ENCODE data around the gene COL25A1.
"Not testable (repeated sequence)": the region's sequence is repeated elsewhere in the genome, so short reads cannot be mapped to it uniquely, and the experiment has no call there.

Gene COL25A1

DNA sequence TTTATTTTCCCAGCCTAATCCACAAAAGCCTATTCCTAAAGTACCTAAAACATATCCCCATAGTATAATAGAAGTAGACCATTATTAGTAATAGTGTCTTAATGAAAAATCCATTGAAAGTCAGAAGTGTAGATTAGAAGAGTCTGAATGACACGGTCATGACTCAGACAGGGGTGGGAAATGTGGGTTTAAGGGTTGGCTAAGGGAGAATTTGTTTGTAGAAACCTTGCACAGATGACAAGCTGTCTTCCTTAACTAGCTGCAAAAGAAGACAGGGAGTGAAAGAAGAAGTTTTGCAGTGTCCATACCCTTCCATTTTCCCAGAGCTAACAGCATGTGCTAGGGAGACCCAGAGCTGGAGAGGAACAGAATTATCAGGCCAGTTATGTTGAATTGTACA lies 296.9 kb downstream of the COL25A1 start:
- no peak for DNase-seq

DNA sequence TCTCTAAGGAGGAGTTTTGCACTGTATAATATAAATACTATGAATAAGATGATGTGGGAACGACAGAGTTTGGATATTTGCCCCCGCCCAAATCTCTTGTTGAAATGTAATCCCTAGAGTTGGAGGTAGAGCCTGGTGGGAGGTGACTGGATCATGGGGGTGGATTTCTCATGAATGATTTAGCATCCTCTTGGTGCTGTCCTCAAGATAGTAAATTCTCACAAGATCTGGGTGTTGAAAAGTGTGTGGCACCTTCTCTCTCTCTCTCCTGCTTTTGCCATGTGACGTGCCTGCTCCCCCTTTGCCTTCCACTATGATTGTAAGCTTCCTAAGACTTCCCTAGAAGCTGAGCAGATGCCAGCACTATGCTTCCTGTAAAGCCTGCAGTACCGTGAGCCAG lies 298.0 kb downstream of the COL25A1 start:
- no peak for DNase-seq

DNA sequence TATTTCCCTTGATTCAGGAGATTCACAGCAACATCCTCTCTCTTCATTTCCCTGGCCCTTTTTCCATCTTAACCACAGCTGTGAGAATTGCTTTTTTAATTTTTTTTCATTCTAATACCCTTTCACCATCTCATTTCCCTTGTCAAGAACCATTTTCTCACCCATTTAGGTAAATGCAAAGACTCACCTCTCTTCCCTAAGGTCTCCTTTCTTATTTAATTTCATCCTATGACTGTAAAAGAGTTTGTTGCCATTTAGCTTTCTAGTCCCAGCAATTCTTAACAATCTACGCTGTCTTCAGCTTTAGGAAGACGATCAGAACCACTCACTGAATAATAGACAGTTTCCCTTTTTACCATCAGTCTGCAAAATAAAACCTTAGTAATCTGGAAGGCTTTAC lies 298.5 kb downstream of the COL25A1 start:
- DNase-seq = no peak

DNA sequence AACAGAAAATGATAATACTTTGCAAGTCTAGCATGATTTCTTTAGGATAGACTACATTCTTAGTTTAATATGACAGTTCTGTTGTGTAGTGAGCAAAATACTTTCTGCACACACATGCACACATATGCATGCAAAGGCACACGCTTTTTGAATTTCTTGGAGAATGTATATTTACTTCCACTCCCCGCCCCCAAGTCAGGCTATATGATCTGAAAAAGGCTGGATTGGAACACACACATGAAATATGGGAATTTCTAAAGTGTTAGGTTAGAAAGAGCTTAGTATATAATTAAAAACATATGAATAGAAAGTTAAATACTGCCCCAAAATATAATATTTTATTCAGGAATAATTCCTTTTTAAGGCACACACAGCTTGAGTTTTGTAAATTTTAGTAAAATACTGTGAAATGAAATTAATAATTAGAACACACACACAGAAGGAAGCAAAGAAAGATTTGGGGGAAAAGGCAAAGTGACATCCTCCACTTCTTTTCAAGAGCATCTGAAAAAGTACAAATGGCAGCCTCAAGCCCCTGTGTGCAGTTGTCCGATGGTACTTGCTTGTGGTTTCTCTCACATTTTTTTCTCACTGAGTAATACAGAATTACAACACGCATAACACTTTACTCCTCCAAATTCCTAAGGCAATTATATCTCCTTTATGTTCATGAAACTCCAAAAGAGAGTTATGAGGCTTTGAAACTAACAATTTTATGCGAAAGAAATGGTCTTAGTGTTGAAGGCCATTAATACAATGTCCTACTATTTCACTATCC lies 310.7 kb downstream of the COL25A1 start:
- DNase-seq = no peak

DNA sequence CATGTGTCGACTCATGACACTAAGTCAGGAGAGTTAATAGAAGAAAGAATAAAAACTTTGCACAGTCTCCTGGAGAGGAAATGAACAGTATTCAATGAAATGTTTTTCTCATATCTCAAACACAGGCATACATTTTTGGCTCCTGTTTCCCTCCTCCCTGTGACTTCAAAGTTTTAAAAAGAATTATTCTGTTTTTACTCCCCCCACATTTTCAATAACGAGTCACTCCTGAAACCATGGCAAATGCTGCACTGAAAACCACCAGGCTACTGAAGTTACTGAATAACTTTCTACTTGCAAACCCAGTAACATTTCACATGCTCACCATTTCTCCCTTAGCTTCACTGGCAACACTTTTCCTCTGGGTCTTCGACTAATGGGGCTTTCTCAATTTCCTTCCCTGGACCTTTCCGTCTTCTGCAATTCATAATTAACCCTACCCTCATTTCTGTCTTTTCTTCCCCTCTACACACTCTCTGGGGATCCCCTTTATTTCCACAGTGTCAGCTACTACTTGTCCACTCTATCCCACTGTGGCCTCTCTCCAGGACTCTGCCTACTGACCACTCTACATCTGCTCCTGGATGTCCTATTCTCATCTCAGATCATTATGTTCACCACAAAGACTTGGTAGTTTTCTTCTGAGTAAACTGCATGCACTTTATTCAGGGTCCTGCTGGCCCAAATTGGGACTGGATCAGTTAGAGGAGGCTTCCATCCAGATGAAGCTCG lies 313.8 kb downstream of the COL25A1 start:
- DNase-seq = no peak

DNA sequence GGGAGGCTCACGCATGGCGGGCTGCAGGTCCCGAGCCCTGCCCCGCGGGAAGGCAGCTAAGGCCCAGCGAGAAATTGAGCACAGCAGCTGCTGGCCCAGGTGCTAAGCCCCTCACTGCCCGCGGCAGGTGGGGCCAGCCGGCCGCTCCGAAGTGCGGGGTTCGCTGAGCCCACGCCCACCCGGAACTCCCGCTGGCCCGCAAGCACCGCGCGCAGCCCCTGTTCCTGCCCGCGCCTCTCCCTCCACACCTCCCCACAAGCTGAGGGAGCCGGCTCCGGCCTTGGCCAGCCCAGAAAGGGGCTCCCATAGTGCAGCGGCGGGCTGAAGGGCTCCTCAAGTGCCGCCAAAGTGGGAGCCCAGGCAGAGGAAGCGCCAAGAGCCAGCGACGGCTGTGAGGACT lies 318.0 kb downstream of the COL25A1 start:
- not testable (repeated sequence) for DNase-seq

DNA sequence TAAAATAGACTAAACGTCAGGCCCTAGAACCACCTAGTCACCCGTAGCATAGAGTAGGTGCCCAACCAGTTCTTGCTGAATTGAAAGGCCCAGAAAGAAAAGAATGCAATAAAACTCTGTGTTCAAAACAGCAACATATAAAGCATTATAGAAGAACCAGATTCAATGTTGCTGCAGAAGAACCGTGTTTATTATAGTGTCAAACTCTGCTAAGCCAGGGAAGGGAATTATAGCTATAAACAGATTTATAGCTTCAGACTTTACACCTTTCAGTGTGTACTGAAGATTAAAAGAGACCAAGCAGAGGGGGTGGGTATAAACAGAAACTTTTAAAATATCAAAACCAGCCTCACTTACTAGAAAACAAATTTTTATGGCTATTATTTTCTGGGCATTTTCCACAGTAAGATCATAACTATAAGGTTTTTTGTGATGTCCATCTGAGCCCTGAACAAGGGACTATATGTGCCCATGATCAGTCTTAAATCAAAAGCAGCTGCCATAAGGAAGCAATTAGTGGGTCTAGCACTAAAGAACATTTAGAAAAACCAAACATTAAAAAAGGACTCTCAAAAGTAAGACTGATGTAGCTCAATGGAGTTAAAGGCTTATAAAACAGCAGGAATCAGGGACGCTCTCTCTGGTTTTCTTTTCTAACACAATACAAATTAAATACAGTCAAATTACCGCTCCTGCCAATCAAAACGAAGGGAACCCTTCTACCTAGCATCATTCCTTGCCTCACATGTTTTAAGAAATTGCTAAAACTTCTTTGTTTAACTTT lies 319.9 kb downstream of the COL25A1 start:
- no peak for DNase-seq

DNA sequence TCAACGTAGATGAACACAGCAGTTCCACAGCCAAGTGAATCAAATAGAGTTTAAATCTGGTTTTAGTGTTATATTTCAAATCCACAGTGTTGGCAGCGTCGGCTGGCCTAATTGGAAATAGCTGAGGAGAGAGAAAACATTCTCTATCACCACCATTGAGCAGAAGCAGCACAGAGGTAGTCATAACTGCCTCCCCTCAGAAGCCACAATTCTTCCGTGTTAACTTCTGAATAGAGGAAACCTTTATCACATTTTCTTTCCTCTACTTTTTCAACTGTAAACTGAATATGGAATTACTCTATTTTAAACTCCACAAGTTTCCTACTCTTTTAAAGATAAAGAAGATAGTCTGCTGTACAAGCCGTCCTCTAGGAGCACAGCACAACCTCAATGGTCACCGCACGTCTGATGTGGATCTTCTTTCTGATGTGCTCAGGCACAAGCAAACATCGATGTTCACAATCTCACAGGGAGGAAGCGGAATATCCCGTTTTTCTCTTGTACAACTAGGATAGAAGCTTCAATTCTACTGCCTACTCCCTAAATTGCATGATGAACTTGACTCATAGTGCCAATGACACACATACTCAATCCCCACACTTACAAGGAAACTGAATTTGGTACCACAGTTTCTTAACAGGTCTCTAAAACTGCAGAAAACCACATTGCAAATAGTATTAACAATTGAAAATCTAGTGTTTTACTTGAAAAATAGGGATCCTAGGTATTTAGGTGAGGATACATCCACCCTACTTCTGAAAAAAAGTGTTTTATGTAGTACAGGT lies 321.8 kb downstream of the COL25A1 start:
- no peak for DNase-seq

DNA sequence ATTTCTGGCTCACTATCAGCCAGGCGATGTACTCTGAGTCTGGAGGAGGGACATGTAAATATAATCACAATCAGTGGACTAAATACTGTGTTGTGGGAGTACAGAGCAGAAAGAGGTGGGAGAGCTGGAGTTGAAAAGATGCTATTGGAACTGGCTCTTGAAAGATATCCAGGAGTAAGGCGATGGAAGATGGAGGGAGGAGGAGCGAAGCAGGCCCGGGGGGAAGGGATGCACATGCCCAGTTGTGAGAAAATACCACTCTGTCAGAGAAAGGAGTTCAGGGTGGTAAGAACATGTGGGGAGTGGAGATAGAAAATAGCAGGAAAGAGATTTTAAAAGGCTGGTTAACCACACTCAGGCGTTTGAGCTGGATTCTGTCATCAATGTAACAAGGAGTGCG lies 322.7 kb downstream of the COL25A1 start:
- no peak for DNase-seq

DNA sequence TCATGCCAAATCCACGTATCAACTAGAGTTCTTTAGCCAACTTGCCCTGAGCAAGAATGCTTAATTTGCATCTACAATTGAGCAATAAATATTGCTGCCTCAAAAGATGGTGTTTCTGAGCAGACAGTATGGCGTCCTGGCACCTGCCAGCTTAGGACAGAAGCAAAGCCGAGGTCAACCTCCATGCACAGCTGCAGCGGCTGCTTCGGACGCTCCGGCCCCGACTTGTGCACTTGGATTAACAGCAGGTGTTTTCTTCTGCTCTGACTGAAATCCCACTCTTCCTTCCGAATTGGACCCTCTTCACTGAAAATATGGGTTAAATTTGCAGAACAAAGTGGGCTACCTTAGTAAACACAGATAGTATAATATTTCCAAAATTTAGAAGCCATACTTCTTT lies 324.4 kb downstream of the COL25A1 start:
- DNase-seq = no peak

DNA sequence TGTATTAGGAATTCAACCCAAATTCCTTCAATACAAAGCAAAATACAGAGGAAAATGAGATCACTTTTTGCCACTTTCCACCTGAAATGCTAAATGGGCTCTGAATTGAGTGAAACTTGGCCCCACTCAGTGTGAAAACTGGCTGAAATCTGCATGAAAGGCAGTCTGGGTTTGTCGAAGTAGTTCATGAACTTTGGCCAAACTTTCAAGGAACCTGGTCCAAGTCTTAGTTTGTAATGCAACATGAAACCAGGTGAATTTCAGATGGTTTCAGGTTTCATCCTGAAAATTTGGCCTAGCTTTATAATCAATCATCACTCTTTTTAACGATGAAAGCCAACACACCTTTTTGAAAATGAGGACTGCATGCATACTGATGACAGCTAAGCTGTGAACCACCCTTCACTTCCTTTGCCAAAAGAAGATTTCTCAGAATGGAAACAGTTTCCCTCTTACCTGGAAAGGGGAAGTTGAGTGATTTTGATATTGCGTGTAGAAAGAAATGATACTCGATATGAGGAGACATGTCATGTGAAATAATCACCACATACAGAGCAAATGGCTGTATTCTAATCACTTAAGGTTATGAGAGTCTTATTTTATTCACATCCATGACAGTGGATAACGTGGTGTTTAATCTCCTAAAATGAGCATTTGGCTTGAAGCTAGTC lies 329.7 kb downstream of the COL25A1 start:
- DNase-seq = no peak

DNA sequence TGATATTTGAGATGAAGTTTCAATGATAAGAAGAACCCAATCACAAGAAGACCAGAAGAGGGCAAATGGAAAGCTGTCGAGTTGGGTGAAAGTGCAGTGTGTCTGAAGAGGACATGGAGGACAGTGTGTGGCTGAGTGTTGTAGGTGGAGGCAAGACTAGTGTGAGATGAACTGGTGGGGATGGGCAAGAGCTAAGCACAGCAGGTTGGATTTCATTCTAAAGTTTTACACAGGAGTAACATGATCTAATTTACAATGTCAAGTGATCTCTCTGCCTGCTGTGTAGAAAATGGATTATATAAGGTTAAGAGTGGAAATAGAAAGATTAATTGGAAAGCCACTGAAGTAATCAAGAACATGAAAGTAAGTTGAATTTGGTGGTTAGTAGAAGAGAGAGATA lies 331.0 kb downstream of the COL25A1 start:
- no peak for DNase-seq

DNA sequence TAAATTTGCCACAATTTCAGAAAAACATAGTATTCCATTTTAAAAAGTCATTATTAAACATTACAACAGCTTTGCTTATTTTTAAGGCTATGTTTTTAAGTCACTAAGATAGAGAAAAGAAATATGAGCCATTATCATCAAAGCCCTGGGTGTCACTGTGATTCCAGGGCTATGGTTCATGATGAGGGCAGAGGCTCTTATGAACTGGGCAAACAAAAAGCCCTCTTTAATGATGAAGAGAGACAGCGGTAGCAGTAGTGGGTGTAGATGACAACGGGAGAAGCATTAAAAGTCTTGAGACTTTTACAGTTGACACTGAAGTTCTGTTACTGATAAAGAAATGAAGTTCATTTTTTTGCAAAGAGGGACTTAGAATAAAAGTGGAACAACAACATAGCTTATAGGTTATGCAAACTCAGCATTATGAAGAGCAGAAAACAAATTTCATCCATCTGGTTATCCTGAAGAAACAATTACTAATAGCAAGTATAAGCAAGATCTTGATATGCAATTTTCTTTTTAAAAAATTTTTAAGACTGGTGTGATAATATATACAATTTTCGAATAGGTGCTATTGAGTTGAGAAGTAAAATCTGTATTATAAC lies 336.9 kb downstream of the COL25A1 start:
- DNase-seq = no peak

DNA sequence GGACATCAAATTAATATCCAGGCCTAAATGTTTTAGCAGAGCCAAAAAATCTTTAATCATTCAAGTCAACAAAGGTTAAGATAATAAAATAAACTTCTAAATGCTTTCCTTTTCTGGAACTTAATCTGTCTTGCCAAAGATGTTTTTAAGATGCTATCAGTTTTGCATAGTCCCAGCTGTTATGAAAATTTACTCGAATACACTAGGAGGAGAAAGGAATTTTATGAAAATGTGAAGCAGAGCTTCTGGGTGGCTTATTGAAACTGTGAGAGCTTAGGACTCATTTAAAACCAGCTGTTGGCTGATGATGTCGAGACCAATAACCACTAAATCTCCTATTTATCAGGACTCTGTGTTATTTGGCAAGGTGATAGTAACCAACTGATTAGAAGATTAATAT lies 337.4 kb downstream of the COL25A1 start:
- no peak for DNase-seq

DNA sequence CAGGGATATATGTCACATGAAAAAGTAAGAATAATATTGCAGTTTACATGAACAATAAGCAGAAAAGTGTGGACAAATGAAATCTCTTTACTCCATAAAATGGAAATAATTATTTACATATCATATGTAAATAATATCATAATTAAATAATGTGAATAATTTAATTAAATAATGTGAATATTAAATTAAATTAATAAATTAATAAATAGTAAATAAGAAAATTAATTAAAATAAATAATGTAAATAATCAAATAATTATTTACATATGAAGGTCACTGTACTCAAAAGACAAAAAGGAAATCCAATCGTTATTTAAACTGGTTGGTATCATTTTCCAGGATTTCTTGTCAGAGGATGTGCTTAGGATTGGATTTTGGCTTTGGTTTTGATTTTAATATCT lies 338.5 kb downstream of the COL25A1 start:
- DNase-seq = no peak

DNA sequence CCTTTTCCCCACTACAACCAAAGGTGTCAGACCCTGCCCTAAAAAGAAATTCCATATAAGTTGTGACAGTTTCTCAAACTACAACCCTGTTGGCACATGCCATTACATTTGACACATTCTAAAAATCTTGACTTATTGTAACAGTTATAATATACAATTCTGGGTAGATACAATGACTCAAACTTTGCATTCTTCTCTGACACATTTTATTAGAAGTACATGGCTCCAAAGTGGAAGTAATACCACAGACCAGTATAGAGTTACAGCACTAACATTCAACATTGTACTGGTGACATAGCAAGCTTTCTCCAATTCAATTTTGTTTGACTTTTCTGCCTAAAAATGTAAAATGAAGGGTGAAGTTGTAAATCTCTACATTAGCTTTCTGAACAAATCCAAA lies 343.0 kb downstream of the COL25A1 start:
- DNase-seq = no peak

DNA sequence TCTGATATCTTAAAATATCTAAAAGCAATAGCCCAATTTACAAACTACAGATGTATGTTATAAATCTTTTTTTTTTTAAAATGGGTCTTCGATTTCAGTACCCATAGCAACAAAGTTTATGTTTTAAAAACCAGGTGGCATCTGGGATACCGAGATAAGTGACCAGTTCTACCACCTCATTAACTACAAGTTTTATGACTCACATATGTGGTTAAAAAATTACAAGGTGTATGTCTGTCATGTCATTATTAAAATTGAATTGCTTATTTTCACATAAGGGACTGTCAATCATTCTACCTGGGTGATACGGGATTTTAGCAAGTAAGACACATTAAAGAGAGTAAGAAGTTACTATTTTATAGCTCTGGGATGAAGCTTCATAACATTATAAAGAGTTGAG lies 347.6 kb downstream of the COL25A1 start:
- no peak for DNase-seq

DNA sequence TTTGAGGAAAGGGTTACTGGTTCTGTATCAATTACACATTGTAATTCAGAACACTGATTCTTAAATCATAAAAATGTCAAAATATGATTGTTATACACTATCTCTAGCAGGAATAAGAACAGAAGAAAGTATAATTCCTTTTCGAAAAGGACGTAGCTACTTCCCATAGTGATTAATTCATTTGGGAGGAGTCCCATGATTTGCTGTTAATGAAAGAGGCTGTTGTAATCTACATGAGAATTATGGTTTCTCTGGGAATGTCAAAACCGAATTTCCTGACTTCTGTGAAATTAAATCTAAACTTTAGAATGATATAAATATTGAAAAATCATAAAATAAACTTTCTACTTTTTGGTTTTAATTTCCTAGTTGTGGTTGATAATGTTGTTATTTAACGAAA lies 348.5 kb downstream of the COL25A1 start:
- DNase-seq = no peak

DNA sequence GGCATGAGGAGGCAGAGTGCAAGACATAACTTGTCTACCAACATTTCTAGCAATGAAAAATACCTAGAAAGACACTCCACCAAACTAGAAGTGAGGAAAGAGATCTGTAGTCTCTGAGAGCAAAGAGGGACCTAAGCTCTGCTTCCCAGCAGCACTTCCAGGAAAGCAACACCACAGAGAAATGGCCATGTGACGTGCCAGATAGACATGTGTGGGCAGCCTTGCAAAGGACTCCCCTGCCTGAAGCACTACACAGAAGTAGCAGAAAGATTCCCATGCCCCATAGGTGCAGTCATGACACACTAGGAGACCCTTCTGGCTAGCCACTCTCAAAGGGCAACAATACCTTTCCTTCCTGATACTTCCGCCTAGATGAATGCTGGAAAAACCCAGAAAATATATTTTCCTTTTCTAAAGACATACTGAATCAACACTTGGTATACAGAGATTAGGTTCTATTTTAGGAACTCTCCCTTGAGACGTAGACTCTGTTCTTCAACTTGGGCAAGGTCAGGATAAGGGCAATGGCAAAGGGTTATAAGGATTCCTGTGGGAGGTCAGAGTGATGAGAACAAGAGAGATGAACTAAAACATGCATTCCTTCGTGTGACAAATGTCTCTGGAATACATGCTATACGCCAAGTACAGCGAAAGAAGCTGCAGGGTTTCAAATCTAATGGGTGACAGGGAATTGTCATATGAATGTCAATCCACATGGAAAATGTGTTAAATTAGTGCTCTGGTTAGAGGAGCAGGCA lies 352.1 kb downstream of the COL25A1 start:
- no peak for DNase-seq

DNA sequence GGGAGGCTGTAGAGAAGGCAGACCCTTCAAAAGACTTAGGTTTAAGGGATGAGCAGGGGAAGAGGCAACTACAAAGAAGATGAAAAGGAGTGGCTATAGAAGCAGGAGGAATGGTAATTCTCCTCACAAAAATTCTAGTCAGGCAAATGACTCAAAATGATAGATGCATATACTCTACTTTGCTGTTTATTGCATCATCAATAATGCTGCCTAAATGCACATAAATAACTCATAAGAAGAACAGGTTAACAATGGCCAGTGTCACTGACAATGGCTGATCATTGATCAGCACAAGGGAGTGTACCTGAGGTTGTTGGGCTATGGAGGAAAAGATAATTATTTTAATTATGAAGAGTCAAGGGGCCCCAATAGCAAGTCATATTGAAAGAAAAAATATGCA lies 354.9 kb downstream of the COL25A1 start:
- DNase-seq = no peak

DNA sequence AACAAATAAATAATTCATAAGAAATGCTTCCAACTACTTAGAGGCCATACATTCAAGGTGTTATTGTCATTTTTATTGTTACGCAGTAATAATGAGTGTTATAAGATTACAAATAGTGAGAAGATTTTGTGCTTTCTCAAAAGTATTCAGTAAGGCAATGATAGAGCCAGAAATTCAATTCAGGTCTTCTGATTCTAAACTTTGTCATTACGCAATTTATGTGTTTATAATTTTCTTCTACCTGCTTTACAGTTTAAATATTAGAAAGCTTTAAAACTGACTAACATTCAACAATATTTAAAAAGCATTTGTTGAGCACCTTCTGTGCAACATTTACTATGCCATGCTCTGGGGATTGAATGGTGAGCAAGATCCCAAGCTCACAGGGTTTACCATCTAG lies 356.2 kb downstream of the COL25A1 start:
- no peak for DNase-seq

All from retina (tissue), 1 donor.